HS-27A (cell line): ENCODE data around the gene LGALS8.

Experiments used
- DNase-seq: peaks from one replicate; pipeline ENCODE4 v3.0.0-alpha.2; 2012; ENCODE audit warnings: low read depth, missing footprints

LGALS8 gene

GRCh38 chr1:236589531-236589930 is 65.7 kb downstream of the LGALS8 start:
- no peak for DNase-seq

- no peak for DNase-seq
Observed at GRCh38 chr1:236590553-236591150, 66.9 kb downstream of the LGALS8 start.

GRCh38 chr1:236602171-236602570 is 78.4 kb downstream of the LGALS8 start:
- DNase-seq, result no peak
